CD4-positive, alpha-beta T cell treated with Interleukin-12 subunit alpha and Interleukin-12 subunit beta, for 1 hour (primary cell): ENCODE results near the gene ADISSP.

ENCODE experiments used
- DNase-seq: peaks from one replicate; pipeline ENCODE4 v3.0.0-alpha.2; 2020

ADISSP gene

DNA sequence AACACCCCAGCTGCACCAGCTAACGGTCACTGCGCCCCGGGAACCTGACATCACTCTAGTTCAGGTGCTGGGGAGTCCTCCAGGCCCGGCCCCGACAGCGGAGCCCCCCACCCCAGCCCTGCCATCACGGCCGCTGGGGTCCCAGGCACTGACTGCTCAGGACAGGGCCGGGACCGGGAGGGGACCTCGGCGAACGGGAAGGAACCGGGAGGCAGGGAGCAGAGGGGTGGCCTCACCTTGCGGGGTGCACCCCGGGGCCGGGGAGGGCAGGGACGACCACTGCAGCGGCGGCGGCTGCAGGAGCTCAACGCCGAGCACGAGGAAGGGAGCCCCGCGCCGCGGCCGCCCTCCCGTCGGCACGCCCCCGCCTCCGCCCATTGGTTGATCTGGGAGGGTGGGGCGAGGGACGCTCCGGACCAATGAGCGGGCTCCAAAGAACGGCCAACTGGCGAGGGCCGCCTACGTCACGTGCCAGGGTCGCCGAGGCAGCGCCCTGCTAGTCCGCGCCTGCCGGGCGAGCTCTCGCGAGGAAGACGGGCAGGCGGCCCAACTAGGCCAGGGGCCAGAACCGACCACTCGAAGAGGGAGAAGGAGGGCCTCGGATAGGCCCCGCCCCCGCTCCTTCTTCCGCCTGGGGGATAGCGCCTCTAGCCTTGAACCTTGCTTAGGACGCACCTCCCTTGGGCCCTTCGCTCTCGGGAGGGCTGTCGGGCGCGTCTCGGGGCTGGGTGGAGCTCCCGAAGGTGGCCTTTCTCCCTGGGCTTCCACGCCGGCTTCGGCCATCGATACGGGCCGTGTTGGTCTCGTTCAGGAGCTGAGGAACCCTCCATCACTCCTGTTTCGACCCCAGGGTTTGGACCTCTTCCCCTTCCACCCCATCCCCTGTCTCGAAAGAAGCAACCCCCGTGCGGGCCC, at the start of gene ADISSP:
TSS of gene ADISSP (minus strand) at position 327 of the 915 bp plus-strand sequence. CDS start 7,653 bp downstream, outside the sequence.
- peak; percentile 98 for DNase-seq

DNA sequence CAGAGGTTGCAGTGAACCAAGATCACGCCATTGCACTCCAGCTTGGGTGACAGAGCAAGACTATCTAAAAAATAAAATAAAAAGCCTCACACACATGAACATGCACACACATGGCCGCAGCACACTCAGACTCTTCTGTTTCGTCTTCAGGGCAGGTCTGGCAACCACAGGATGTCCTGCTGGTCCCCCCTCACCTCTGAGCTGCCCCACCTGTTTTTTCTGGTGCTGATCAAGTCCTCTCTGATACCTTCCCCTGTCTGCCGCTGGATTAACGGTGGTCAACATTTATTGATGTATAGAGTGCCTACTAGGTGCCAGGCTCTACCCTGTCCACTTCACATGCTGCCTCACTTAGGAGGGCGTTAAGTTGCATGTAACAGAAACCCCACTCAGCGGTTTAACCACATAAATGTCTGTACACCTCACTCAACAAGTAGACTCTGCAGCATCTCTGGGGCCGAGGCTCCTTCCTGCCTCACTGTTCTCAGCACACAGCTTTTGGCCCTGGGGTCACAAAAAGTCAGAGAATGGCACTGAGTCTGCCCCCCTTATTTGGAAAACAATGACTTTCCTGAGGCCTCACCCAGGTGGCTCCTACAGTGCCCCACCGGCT, 48.3 kb upstream of the ADISSP start:
- peak; percentile 61 for DNase-seq

DNA sequence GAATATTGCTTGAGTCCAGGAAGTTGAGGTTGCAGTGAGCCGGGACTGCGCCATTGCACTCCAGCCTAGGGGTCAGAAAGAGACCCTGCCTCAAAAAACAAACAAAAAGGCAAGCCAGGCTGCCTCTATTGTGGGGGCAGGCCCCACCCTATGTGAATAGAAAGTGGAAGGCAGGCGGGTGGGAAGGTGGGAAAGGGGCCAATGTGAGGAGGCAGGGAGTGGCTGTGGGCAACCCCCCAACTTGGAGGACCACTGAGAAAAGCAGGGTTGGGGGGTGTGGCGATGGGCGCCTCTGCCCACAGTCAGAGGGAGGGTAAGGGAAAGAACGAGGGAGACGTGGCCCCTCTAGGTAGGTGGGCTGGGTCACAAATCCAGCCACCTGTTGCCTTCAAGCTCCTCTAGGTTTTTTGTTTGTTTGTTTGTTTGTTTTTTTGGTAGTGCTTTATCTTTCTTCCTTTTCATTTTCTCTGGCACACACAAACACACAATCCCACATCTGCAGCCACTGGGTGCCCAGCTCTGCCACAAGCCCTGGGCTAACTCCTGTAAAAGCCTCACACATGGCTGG, 47.5 kb upstream of the ADISSP start:
- DNase-seq: no peak

DNA sequence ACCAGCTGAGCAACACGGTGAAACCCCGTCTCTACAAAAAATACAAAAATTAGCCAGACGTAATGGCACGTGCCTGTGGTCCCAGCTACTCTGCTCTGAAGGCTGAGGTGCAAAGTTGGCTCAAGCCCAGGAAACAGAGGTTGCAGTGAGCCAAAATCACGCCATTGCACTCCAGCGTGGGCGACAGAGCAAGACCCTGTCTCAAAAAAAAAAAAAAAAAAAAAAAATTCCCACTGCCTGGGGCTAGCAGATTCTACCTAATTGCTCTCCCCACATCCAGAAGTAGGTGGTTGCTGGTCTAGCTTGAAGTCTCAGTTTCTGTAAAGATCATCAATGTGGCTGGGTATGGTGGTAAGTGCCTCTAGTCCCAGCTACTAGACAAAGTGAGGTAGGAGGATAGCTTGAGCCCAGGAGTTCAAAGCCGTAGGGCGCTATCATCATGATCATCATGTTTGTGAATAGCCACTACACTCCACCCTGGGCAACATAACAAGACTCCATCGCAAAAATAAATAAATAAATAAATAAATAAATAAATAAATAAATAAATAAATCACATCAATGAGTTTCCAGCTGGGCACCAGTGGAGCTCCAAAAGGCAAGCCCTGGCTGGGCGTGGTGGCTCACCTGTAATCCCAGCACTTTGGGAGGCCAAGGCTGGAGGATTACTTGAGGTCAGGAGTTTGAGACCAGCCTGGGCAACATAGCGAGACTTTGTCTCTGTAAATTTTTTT, 46.5 kb upstream of the ADISSP start:
- peak; percentile 26 for DNase-seq

DNA sequence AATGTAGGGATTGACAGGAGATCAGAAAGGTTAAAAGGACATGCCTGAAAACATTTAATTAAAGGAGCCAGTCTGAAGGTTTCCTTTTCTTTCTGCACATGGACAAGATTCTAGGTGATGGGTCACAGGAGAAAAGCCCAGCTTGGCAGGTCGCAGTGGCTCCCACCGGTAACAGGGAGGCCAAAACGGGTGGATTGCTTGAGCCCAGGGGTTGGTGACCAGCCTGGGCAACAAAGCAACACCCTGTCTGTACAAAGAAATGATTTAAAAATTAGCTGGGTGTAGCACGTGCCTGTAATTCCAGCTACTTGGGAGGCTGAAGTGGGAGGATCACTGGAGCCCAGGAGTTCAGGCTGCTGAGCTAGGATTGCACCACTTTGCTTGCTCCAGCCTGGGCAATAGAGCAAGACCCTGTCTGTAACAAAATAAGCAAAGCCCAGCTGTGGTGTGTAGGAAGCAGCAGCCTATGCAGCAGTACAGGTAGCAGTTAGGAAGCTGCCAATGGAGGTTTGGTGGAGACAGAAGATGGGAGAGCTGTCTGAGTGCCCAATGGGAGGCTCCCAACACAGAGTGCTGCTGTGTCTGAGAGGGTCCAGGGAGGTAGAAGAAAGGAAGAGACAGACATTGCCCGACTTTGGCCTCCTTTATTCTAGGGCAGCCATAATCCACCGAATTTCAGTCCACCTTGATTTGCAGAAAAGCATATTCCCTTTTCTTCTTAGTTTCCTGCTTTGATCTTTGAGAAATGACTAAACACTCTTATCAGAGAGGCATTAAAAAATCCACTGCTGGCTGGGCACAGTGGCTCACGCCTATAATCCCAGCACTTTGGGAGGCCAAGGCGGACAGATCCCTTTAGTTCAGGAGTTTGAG, 45.7 kb upstream of the ADISSP start:
- DNase-seq: no peak

DNA sequence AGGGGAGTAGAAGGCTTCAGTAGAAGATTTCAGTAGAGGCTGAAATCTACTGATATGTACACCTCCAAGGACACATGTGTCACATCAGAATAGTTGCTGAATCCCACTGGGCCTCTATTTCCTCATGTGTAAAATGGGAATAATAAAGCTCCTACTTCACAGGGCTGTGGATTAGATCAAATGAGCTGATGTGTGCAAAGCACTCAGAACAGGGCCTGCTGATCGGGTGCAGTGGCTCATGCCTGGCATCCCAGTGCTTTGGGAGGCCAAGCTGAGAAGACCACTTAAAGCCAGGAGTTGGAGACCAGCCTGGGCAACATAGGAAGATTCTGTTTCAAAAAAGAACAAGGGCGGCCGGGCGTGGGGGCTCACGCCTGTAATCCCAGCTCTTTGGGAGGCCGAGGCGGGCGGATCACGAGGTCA, 44.7 kb upstream of the ADISSP start:
- no peak for DNase-seq

DNA sequence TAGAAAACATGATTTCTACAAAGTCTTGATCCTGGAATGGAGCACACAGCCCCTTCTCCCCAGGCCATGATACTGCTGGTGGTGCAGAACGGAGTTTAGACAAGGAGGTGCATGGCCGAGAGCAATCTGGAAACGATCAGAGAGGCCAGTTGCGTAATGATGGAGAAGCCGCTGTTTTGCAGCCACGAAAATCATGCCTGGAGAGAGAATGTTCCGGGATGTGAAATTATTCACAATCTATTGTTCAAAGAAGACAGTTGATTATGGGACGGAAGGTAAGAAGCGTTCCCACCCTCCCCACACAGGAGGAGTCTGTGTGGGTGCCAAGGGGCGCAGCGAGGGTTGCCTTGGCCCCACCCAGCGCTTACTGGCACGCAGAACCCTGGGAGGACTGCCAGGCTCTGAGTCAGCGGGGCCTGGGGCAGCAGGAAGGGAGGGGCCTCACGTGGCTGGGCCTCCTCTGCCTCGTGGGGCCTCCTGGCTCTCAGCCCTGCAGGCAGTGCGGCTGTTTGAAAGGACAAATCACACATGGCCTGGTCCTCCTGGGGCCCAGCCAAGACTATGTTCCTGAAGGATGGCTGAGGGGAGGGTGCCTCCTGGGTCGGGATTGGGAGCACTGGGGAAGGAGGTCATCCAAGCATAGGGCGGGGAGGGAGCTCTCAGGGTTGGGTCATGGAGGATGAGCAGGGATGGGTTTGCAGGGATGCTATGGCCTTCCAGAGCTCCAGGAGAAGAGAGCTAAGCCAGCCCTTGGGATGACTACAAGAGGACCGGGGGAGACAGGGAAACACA, 44.1 kb upstream of the ADISSP start:
- peak; percentile 92 for DNase-seq

DNA sequence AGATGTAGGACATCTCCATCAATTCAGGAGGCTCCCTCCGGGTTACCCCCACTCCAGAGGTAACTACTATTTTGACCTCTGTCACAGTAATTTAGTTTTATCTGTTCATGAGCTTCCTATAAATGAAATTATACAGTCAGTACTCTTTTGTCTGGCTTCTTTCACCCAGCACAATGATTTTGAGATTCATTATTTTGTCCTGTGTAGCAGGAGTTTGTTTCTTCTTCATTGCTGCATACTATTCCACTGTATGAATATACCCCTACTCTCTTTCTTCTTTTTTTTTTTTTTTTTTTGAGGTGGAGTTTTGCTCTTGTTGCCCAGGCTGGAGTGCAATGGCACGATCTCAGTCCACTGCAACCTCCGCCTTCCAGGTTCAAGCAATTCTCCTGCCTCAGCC, 41.0 kb upstream of the ADISSP start:
- DNase-seq: no peak

DNA sequence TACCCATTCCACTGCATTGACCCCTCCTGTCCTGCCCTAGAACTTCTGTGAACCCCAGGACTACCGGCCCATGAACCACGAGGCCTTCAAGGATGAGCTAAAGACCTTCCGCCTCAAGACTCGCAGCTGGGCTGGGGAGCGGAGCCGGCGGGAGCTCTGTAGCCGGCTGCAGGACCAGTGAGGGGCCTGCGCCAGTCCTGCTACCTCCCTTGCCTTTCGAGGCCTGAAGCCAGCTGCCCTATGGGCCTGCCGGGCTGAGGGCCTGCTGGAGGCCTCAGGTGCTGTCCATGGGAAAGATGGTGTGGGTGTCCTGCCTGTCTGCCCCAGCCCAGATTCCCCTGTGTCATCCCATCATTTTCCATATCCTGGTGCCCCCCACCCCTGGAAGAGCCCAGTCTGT, 37.2 kb upstream of the ADISSP start:
- no peak for DNase-seq

DNA sequence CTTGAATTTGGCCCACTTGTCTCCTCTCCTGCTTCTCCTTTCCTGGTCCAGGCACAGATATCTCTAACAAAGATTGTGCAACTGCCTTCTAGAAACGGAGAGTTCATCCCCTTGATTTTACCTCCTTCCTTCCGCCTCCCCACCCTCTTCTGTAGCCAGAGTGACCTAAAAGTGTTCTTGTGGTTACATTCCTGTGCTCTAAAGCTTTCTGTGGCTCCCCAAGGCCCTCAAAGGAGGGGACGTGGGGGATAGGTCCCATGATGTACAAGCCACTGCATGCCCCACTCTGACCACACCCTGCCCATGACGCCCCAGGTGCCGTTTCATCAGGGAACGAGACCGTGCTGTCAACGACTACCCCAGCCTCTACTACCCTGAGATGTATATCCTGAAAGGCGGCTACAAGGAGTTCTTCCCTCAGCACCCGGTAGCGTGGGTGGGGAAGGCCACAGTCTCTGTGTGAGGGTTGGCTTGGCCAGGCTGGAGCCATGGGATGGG, 36.8 kb upstream of the ADISSP start:
- DNase-seq: no peak

DNA sequence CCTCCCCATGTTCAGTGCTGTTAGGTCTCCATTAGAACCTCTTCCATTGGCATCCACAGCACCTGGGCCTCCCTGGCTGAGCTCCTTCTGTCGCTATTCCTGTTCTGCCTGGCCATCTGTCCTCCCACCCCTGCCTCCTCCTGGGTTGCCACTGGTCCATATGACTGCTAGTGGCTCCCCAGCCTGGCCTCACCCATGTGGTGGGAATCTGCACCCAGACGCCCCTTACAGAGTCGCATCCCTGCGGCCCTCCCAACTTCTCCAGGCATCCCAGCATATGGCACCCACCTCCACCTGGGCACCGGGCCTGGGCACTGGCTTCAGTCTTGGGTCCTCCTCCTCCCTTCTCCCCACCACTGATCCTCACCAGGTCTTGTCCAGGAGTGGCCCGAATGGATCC, 36.3 kb upstream of the ADISSP start:
- no peak for DNase-seq

DNA sequence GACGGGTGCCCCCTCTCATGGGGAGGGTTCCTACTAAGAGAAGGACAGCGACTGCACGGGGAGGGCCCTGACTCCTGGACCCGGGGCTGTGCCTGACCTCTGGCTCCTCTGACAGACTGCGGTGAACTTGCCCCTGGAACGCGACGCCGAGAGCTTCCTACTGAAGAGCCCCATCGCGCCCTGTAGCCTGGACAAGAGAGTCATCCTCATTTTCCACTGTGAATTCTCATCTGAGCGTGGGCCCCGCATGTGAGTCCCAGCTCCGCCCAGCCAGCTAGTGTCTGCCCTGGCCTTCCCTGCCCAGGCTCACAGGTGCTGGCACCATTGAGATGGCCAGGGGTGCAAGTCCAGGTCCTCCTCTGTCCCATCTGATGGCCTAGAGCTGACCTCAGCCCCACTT, 35.7 kb upstream of the ADISSP start:
- DNase-seq: no peak

DNA sequence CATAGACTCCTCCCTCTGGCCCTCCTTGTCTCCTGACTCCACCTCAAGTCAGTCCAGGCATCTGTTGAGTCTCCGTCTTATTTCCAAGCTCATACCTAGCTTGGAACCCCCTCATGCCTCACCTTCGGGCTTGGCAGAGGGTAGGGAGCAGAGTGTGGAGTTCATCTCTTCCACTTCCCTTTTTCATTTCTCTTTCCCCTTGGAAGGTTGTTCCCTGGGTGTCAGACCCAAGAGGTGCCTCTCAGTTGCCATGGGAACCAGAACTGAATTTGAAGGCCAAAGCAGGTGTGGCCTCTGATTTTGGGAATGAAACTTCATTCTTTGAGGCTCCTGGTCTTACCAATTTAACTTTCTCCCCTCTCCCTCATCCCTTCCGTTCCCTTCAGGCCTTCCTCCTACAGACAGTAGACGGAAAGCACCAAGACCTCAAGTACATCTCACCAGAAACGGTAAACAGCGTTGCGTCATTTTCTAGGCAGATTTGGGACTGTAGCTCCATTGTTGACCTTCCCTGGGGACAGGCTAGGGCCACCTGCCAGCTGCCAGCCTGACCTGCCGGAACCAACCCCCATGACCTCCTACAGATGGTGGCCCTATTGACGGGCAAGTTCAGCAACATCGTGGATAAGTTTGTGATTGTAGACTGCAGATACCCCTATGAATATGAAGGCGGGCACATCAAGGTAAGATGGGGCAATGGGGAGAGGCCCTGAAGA, 35.1 kb upstream of the ADISSP start:
- no peak for DNase-seq

DNA sequence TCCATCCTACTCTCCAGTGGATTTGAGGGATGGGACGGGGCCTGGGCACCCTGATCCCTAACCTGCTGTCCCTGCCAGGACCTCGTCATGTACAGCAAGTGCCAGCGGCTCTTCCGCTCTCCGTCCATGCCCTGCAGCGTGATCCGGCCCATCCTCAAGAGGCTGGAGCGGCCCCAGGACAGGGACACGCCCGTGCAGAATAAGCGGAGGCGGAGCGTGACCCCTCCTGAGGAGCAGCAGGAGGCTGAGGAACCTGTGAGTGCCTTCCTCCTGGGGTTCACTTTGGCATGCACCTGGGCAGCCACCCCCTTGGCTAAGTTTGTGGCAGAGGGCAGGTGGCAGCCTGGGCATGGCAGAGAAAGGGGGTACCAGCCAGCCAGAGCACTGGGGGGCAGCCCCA, 34.3 kb upstream of the ADISSP start:
- DNase-seq: no peak

DNA sequence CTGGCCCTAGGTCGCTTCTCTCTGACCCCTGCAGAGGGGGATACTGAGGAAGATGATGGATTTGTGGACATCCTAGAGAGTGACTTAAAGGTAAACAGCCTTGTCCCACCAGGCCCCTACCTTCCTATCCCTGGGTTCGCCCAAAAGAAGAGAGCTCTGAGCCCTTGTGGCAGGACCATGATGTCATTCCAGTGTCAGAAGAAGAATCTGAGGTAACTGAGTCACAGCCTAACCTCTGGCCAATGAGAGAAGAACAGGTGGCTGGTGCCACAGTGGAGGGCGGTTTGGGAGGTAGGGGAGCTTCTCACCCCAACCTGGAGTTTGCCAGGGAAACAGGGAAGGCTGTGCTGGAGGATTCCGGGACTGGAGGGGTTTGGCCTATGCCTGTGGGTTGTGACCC, 33.7 kb upstream of the ADISSP start:
- DNase-seq: no peak

DNA sequence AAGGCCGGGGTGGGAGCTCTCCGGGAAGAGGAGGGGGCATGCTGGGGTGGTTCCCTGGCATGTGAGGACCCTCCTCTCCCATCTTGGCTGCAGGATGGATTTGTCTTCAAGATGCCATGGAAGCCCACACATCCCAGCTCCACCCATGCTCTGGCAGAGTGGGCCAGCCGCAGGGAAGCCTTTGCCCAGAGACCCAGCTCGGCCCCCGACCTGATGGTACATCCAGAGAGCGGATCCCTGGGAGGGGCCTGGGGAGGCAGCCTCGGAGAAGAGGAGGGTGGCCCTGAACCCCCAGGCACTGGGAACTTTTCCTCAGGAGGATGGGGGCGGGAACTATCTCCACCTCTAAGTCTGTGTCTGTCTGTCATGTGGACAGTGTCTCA, 33.3 kb upstream of the ADISSP start:
- no peak for DNase-seq

DNA sequence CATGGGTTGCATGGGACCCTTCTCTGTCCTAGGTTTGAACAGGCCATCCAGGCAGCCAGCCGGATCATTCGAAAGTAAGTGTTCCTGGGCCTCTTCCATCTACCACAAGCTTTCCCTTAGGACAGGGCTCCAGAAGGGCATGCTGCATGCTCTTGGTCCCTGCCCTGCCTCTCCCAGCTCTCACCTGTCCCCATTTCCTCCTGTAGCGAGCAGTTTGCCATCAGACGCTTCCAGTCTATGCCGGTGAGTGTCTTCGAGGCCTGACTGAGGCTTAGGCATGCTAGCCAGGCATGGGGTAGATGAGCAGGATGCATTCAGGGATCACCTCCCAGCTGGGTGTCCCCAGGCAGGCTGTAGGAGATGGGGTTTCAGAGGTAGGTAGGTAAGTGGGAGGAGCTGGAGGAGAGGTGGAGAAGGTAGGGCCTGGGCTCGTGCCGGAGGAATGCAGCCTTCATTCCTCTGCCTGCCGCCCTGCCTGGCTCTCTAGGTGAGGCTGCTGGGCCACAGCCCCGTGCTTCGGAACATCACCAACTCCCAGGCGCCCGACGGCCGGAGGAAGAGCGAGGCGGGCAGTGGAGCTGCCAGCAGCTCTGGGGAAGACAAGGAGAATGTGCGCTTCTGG, 32.8 kb upstream of the ADISSP start:
- no peak for DNase-seq

DNA sequence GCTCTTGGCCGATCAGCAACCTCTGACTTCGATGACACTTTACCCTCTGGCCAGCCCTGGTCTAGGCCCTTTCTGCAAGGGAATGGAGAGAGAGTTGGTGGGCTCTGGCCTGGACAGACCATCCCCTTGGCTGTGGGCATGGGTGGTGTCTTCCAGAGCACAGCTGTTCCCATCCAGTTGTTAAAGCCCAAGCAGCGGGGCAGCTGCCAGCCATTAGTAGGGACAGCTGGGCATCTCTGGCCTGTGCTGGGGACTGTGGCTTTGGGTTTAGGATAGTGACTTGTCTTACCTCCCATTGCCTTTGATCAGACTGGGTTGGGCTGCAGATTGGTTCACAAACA, 31.3 kb upstream of the ADISSP start:
- DNase-seq: no peak

DNA sequence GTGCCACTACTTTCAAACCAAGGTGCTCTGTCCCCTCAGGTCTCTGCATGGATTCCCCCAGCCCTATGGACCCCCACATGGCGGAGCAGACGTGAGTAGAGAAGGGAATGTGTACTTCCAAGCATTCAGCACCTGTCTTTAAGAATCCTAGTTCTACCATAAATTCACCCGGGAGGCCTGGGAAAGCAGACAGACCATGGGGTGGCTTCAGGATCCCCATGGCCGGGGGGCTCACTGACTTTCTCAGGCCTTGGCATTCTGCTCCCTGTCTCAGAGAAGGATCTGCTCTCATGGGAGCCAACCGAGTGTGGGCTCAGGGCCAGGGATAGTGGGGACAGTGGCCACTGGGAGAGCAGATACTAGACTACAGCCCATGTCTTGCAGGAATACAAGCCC, 30.8 kb upstream of the ADISSP start:
- DNase-seq: no peak
